ENCODE results near the gene CD1B. TPM values are rescaled to one million over a fixed set of nuclear protein-coding genes. Genes with fewer than 3 reads are reported as not detected.

Gene CD1B
- total RNA-seq, 1 donor from 2014 or later: not detected

DNA sequence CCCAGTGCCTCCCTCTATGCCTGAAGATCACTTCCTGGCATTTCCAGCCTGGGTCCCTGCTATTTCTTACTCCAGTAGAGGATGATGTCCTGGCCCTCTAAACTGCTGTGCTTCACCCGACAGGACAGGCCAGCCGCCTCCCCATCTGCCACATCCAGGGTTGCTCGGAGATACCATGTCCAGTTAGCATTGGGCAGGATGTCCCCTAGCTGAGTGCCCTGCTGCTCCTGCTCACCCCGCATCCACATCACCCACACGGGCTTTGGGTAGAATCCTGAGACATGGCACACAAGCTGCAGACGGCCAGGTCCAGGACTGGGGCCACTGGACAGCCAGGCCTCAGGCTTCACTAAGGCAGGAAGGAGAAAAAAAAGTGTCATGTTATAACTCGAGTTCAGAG lies 2.0 kb downstream of the CD1B start:
- H3K27me3 ChIP-seq (ENCODE audit: control insufficient read depth in 3 of 3, insufficient read depth in 3 of 3, low read length in 3 of 3): no peaks in the 10 kb centered on the region
- no peaks in the 10 kb centered on the region for H3K36me3 ChIP-seq (ENCODE audit: control insufficient read depth in 3 of 3, insufficient read depth in 3 of 3, low read length in 3 of 3)
- no peaks in the 10 kb centered on the region for H3K4me1 ChIP-seq (ENCODE audit: control insufficient read depth in 3 of 3, insufficient read depth in 3 of 3, low read length in 3 of 3)
- no peak overlapping the region for H3K4me3 ChIP-seq (ENCODE audit: low read length in 3 of 3)
- H3K27ac ChIP-seq (ENCODE audit: low read depth, low read length): no peak overlapping the region
- no peak overlapping the region for H3K9ac ChIP-seq (ENCODE audit: low read depth in 1 of 3, low read length in 3 of 3)
- no peaks in the 10 kb centered on the region for H3K9me3 ChIP-seq (ENCODE audit: control insufficient read depth in 3 of 3, low read length in 3 of 3)

DNA sequence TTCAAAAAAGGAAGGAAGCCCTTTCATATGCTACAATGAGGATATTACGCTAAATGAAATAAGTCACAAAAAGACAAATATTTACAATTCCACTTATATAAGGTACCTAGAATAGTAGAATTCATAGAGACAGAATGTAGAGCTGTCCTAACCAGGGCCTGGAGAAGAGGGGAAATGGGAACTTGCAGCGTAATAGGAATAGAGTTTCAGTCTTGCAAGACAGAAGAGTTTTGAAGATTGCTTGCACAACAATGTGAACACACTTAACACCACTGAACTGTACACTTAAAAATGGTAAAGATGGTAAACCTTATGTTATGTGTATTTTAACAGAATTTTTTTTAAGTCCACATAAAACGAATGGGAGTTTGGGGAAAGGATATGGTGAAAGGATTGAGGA lies 2.9 kb downstream of the CD1B start:
- Histone ChIP-seq H3K4me3 (ENCODE audit: low read length in 3 of 3) (no peak overlapping the region), H3K27me3 (ENCODE audit: control insufficient read depth in 3 of 3, insufficient read depth in 3 of 3, low read length in 3 of 3) (no peaks in the 10 kb centered on the region), H3K9ac (ENCODE audit: low read depth in 1 of 3, low read length in 3 of 3) (no peak overlapping the region), H3K4me1 (ENCODE audit: control insufficient read depth in 3 of 3, insufficient read depth in 3 of 3, low read length in 3 of 3) (no peaks in the 10 kb centered on the region), H3K27ac (ENCODE audit: low read depth, low read length) (no peak overlapping the region), H3K36me3 (ENCODE audit: control insufficient read depth in 3 of 3, insufficient read depth in 3 of 3, low read length in 3 of 3) (no peaks in the 10 kb centered on the region), H3K9me3 (ENCODE audit: control insufficient read depth in 3 of 3, low read length in 3 of 3) (peaks cover 0 to 2% (median 0%) of the 10 kb centered on the region in 3 donors)

DNA sequence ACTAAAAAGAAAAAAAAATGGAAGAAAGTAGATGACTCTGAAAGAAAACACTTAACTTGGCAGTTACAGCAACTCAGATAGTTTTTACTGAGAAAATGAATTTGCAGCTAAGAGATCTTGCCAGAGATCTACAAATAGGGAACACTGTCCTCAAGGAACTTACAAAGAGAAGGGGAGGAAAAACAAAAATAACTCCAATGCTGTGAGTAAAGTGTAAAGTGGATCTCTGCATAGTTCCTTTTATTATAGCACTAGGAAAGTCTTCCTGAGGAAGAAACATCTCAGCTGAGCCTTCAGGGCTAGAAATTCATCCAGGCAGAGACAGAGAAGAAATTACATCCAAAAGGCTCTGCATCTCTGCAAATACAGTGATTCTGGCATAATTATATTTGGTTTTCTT lies 3.9 kb downstream of the CD1B start:
- H3K9me3 ChIP-seq (ENCODE audit: control insufficient read depth in 3 of 3, low read length in 3 of 3): peaks cover 0 to 3% (median 0%) of the 10 kb centered on the region in 3 donors
- no peak overlapping the region for H3K9ac ChIP-seq (ENCODE audit: low read depth in 1 of 3, low read length in 3 of 3)
- H3K36me3 ChIP-seq (ENCODE audit: control insufficient read depth in 3 of 3, insufficient read depth in 3 of 3, low read length in 3 of 3): no peaks in the 10 kb centered on the region
- H3K27ac ChIP-seq (ENCODE audit: low read depth, low read length): no peak overlapping the region
- no peaks in the 10 kb centered on the region for H3K4me1 ChIP-seq (ENCODE audit: control insufficient read depth in 3 of 3, insufficient read depth in 3 of 3, low read length in 3 of 3)
- no peak overlapping the region for H3K4me3 ChIP-seq (ENCODE audit: low read length in 3 of 3)
- H3K27me3 ChIP-seq (ENCODE audit: control insufficient read depth in 3 of 3, insufficient read depth in 3 of 3, low read length in 3 of 3): no peaks in the 10 kb centered on the region

DNA sequence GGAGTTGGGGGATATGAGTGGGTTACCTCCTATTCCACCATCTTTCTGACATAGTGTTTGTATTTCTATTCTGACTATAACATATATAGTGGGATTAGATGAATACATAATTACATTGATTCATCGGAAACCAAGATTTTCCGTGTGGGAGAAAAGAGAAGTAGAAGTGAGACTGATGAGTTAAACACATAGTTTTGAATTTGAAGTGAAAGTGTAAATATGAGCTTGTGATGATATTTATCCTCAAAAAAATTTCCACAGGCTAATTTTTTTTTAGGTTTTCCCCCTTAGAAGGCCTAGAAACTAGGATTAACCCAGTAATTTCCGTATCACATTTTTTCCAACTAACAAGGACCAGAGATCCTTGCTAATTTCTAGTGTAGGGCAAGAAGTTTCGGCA lies 6.9 kb downstream of the CD1B start:
- H3K4me3 ChIP-seq (ENCODE audit: low read length in 3 of 3): no peak overlapping the region
- H3K36me3 ChIP-seq (ENCODE audit: control insufficient read depth in 3 of 3, insufficient read depth in 3 of 3, low read length in 3 of 3): no peaks in the 10 kb centered on the region
- no peaks in the 10 kb centered on the region for H3K4me1 ChIP-seq (ENCODE audit: control insufficient read depth in 3 of 3, insufficient read depth in 3 of 3, low read length in 3 of 3)
- no peaks in the 10 kb centered on the region for H3K27me3 ChIP-seq (ENCODE audit: control insufficient read depth in 3 of 3, insufficient read depth in 3 of 3, low read length in 3 of 3)
- no peak overlapping the region for H3K9ac ChIP-seq (ENCODE audit: low read depth in 1 of 3, low read length in 3 of 3)
- no peak overlapping the region for H3K27ac ChIP-seq (ENCODE audit: low read depth, low read length)
- peaks cover 0 to 3% (median 0%) of the 10 kb centered on the region in 3 donors for H3K9me3 ChIP-seq (ENCODE audit: control insufficient read depth in 3 of 3, low read length in 3 of 3)

DNA sequence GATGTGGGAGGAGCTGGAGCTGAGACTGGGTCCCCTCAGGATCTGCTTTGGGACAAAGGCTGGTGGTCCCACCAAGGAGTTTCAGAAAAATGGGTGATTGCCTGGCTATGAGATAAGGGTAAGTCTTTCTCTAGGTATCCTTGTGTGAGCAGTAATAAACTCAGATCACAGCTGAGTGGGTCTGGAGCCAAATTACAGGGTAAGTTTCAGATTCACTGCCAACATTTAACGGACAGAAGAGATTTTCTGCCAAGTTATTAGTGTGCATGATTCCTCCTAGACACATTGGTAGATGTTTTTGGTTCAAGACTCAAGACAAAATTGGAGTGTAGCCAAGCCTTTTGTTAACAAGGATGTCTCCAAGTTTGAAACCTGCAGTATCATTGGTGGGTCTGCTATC lies 7.5 kb downstream of the CD1B start:
- Histone ChIP-seq H3K9me3 (ENCODE audit: control insufficient read depth in 3 of 3, low read length in 3 of 3) (peaks cover 0 to 3% (median 0%) of the 10 kb centered on the region in 3 donors), H3K36me3 (ENCODE audit: control insufficient read depth in 3 of 3, insufficient read depth in 3 of 3, low read length in 3 of 3) (no peaks in the 10 kb centered on the region), H3K27me3 (ENCODE audit: control insufficient read depth in 3 of 3, insufficient read depth in 3 of 3, low read length in 3 of 3) (no peaks in the 10 kb centered on the region), H3K27ac (ENCODE audit: low read depth, low read length) (no peak overlapping the region), H3K4me1 (ENCODE audit: control insufficient read depth in 3 of 3, insufficient read depth in 3 of 3, low read length in 3 of 3) (no peaks in the 10 kb centered on the region), H3K9ac (ENCODE audit: low read depth in 1 of 3, low read length in 3 of 3) (no peak overlapping the region), H3K4me3 (ENCODE audit: low read length in 3 of 3) (no peak overlapping the region)

DNA sequence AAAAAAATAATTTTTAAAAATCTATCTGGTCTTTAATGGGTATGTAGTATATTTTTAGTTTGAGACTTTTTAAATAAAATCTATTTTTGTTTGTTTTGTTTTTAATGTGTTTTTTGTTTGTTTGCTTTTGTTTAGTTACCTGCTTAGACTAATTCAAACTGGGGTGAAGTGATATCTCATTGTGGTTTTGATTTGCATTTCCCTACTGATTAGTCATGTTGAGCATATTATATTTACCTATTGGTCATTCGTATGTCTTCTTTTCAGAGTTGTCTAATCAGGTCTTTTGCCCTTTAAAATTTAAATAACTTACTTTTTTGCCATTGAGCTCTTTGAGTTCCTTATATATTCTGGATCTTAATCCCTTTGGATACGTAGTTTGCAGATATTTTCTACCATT lies 20.3 kb downstream of the CD1B start:
- no peaks in the 10 kb centered on the region for H3K36me3 ChIP-seq (ENCODE audit: control insufficient read depth in 3 of 3, insufficient read depth in 3 of 3, low read length in 3 of 3)
- no peak overlapping the region for H3K27ac ChIP-seq (ENCODE audit: low read depth, low read length)
- no peak overlapping the region for H3K4me3 ChIP-seq (ENCODE audit: low read length in 3 of 3)
- H3K27me3 ChIP-seq (ENCODE audit: control insufficient read depth in 3 of 3, insufficient read depth in 3 of 3, low read length in 3 of 3): no peaks in the 10 kb centered on the region
- peaks cover 0 to 7% (median 3%) of the 10 kb centered on the region in 3 donors for H3K9me3 ChIP-seq (ENCODE audit: control insufficient read depth in 3 of 3, low read length in 3 of 3)
- no peak overlapping the region for H3K9ac ChIP-seq (ENCODE audit: low read depth in 1 of 3, low read length in 3 of 3)
- no peaks in the 10 kb centered on the region for H3K4me1 ChIP-seq (ENCODE audit: control insufficient read depth in 3 of 3, insufficient read depth in 3 of 3, low read length in 3 of 3)

DNA sequence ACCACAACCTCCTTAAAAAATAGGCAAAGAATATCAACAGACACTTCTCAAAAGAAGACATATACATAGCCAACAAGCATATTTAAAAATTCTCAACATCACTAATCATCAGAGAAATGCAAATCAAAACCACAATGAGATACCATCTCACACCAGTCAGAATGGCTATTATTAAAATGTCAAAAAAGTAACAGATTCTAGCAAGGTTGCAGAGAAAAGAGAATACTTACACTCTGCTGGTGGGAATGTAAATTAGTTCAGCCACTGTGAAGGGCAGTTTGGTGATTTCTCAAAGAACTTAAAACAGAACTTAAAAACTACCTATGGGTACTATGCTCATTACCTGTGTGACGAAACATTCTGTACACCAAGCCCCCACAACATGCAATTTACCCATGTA lies 20.7 kb downstream of the CD1B start:
- Histone ChIP-seq H3K36me3 (ENCODE audit: control insufficient read depth in 3 of 3, insufficient read depth in 3 of 3, low read length in 3 of 3) (no peaks in the 10 kb centered on the region), H3K9ac (ENCODE audit: low read depth in 1 of 3, low read length in 3 of 3) (no peak overlapping the region), H3K27ac (ENCODE audit: low read depth, low read length) (no peak overlapping the region), H3K4me3 (ENCODE audit: low read length in 3 of 3) (no peak overlapping the region), H3K9me3 (ENCODE audit: control insufficient read depth in 3 of 3, low read length in 3 of 3) (peaks cover 0 to 7% (median 3%) of the 10 kb centered on the region in 3 donors), H3K27me3 (ENCODE audit: control insufficient read depth in 3 of 3, insufficient read depth in 3 of 3, low read length in 3 of 3) (no peaks in the 10 kb centered on the region), H3K4me1 (ENCODE audit: control insufficient read depth in 3 of 3, insufficient read depth in 3 of 3, low read length in 3 of 3) (no peaks in the 10 kb centered on the region)

DNA sequence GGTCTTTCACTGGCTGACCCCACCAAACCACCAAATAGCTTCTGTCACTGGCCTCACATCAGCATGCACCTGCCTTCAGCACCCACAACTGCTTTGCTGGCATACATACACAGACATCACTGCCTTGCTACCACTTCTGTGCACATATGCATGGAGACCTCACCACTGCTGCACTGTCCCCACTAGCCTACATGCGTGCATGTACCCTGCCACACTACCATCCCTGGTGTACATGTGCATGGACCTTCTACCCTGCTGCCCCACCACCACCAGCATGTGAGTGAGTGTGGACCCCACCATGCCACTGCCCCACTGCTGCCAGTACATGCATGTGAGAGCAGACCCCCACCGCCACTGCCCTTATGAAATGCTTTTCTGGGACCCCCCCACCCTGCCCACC lies 35.5 kb downstream of the CD1B start:
- no peak overlapping the region for H3K9ac ChIP-seq (ENCODE audit: low read depth in 1 of 3, low read length in 3 of 3)
- no peaks in the 10 kb centered on the region for H3K27me3 ChIP-seq (ENCODE audit: control insufficient read depth in 3 of 3, insufficient read depth in 3 of 3, low read length in 3 of 3)
- peaks cover 0 to 3% (median 2%) of the 10 kb centered on the region in 3 donors for H3K9me3 ChIP-seq (ENCODE audit: control insufficient read depth in 3 of 3, low read length in 3 of 3)
- H3K4me3 ChIP-seq (ENCODE audit: low read length in 3 of 3): no peak overlapping the region
- no peaks in the 10 kb centered on the region for H3K4me1 ChIP-seq (ENCODE audit: control insufficient read depth in 3 of 3, insufficient read depth in 3 of 3, low read length in 3 of 3)
- no peaks in the 10 kb centered on the region for H3K36me3 ChIP-seq (ENCODE audit: control insufficient read depth in 3 of 3, insufficient read depth in 3 of 3, low read length in 3 of 3)
- no peak overlapping the region for H3K27ac ChIP-seq (ENCODE audit: low read depth, low read length)

DNA sequence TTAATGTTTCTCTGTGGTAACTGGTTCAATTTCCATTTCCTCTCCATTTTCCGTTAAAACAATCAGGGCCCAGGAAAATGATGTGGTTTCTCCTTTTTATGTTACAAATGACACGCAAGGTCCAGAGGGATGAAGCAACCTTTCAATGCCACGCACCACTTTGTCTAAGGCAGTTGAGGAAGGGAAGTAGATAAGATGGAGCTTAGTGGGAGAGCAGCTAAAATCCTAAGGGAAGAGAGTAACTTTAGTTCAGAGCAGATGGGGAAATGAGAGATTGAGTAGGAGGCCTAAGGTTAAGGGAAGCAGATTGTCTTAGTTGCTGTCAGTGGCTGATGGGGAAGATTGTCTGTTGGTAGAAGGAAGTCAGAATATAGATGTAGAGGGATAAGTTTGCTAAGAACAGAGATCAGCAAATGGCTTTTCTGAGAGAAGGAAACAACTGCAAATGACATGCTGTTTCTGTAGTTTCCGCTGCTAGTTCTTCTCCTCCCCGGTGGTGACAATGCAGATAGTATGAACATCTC lies 40.9 kb downstream of the CD1B start:
- Histone ChIP-seq H3K27me3 (ENCODE audit: control insufficient read depth in 3 of 3, insufficient read depth in 3 of 3, low read length in 3 of 3) (no peaks in the 10 kb centered on the region), H3K4me1 (ENCODE audit: control insufficient read depth in 3 of 3, insufficient read depth in 3 of 3, low read length in 3 of 3) (no peaks in the 10 kb centered on the region), H3K27ac (ENCODE audit: low read depth, low read length) (no peak overlapping the region), H3K9me3 (ENCODE audit: control insufficient read depth in 3 of 3, low read length in 3 of 3) (no peaks in the 10 kb centered on the region), H3K36me3 (ENCODE audit: control insufficient read depth in 3 of 3, insufficient read depth in 3 of 3, low read length in 3 of 3) (no peaks in the 10 kb centered on the region), H3K4me3 (ENCODE audit: low read length in 3 of 3) (no peak overlapping the region), H3K9ac (ENCODE audit: low read depth in 1 of 3, low read length in 3 of 3) (no peak overlapping the region)

DNA sequence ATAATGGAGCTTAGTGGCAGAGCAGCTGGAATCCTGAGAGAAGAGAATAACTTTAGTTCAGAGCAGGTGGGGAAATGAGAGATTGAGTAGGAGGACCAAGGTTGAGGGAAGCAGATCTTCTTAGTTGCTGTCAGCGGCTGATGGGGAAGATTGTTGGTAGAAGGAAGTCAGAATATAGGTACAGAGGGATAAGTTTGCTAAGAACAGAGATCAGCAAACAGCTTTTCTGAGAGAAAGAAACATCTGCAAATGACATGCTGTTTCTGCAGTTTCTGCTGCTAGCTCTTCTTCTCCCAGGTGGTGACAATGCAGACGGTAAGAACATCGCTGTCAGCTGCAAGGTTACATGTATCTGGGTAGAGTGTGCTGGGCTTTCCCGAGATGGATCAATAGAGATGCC lies 41.5 kb downstream of the CD1B start, which contains the start of gene CD1C:
Gene CD1C, plus strand, starts transcription at position 113 of the 400 bp plus-strand sequence. Its CDS starts 142 bp downstream, at position 255.
- Histone ChIP-seq H3K9ac (ENCODE audit: low read depth in 1 of 3, low read length in 3 of 3) (no peak within 1 kb of the TSS), H3K36me3 (ENCODE audit: control insufficient read depth in 3 of 3, insufficient read depth in 3 of 3, low read length in 3 of 3) (no peaks in the 10 kb centered on the region), H3K4me1 (ENCODE audit: control insufficient read depth in 3 of 3, insufficient read depth in 3 of 3, low read length in 3 of 3) (no peaks in the 10 kb centered on the region), H3K27ac (ENCODE audit: low read depth, low read length) (no peak within 1 kb of the TSS), H3K4me3 (ENCODE audit: low read length in 3 of 3) (no peak within 1 kb of the TSS), H3K27me3 (ENCODE audit: control insufficient read depth in 3 of 3, insufficient read depth in 3 of 3, low read length in 3 of 3) (no peaks in the 10 kb centered on the region), H3K9me3 (ENCODE audit: control insufficient read depth in 3 of 3, low read length in 3 of 3) (no peaks in the 10 kb centered on the region)

Measured in skeletal muscle tissue (tissue), 4 donors.